Uterus (tissue), 4 donors: ENCODE measurements around the gene GSTA2. TPM values are rescaled to one million over a fixed set of nuclear protein-coding genes. Genes with fewer than 3 reads are reported as not detected.

Experiments
- DNase-seq, 2 donors: peaks; one replicate each; pipeline ENCODE4 v3.0.0-alpha.2; 2019 to 2020
- H3K27ac ChIP-seq, 2 donors: fragments of 200-600 bp; sonication (generic); 1 replicate in 1 of 2; 2 replicates in 1 of 2; pipeline ENCODE4 v1.5.1; 2016 to 2018
- H3K27me3 ChIP-seq, 2 donors: fragments of 200-600 bp; sonication (generic); one replicate each; pipeline ENCODE4 v1.5.1; 2018 to 2019; ENCODE audit warnings: control low read depth in 1 of 2
- H3K36me3 ChIP-seq, 2 donors: fragments of 200-600 bp; sonication (generic); one replicate each; pipeline ENCODE4 v1.5.1; 2019; ENCODE audit warnings: control low read depth in 1 of 2
- H3K4me1 ChIP-seq, 2 donors: fragments of 200-600 bp; sonication (generic); one replicate each; pipeline ENCODE4 v1.5.1; 2018 to 2019; ENCODE audit warnings: control low read depth in 1 of 2
- H3K4me3 ChIP-seq, 2 donors: fragments of 200-600 bp; sonication (generic); 1 replicate in 1 of 2; 2 replicates in 1 of 2; pipeline ENCODE4 v1.5.1; 2018 to 2019; ENCODE audit warnings: mild to moderate bottlenecking in 1 of 2
- H3K9me3 ChIP-seq, 2 donors: fragments of 200-600 bp; sonication (generic); one replicate each; pipeline ENCODE4 v1.5.1; 2019; ENCODE audit warnings: control low read depth in 1 of 2
- CTCF ChIP-seq, 4 experiments: fragments of 200-600 bp in 2 of 4; fragments of 450-650 bp in 2 of 4; sonication (generic) in 2 of 4; IDR thresholded peaks; one replicate each; pipeline ENCODE4 v1.5.1; 2016 to 2019; ENCODE audit warnings: antibody characterized with exemption in 4 of 4, mild to moderate bottlenecking in 2 of 4, moderate library complexity in 1 of 4
- POLR2A ChIP-seq, 2 donors: fragments of 450-650 bp; IDR thresholded peaks; one replicate each; pipeline ENCODE4 v1.6.1; 2016; ENCODE audit warnings: antibody characterized with exemption in 2 of 2, mild to moderate bottlenecking in 1 of 2, moderate library complexity in 1 of 2
- intact Hi-C: fragments of 100-400 bp; cut with DNase I; formaldehyde crosslinking; loops from one replicate; pipeline ENCODE4 v1.15.1; 2023; ENCODE audit warnings: low total_unique reads
- total RNA-seq, 4 donors: library from RNA; depleted of rRNA in 3 of 4; stranded (reverse); fragments of >200 nt in 3 of 4; gene quantifications; one replicate each; pipeline versions ENCODE4 v1.1.0 to v1.2.4, GENCODE V29; 2014 to 2023
- donor health status: DM: yes; HTN: yes; CAD: no.

GSTA2 gene
- total RNA-seq, 4 donors from 2014 or later: not detected

- no peak for TF ChIP-seq POLR2A (IDR thresholded peaks at IDR 0.05)
- no peak for TF ChIP-seq CTCF (IDR thresholded peaks at IDR 0.05)
These were observed 28.2 kb downstream of the GSTA2 start for GRCh38 chr6:52735071-52735470.

GRCh38 chr6:52734072-52734471 is 29.2 kb downstream of the GSTA2 start:
- H3K27me3 ChIP-seq: no peaks in the 10 kb centered on the region
- no peak overlapping the region for H3K27ac ChIP-seq
- H3K4me3 ChIP-seq: no peak overlapping the region
- DNase-seq: no peak
- H3K9me3 ChIP-seq: no peaks in the 10 kb centered on the region
- intact Hi-C loops: no loop called here
- TF ChIP-seq POLR2A (IDR thresholded peaks at IDR 0.05) (no peak), CTCF (IDR thresholded peaks at IDR 0.05) (no peak)
- H3K4me1 ChIP-seq: no peaks in the 10 kb centered on the region
- H3K36me3 ChIP-seq: no peaks in the 10 kb centered on the region

More at GRCh38 chr6:52735071-52735470, 28.2 kb downstream of the GSTA2 start:
- DNase-seq: no peak
- H3K4me3 ChIP-seq: no peak overlapping the region
- H3K27ac ChIP-seq: no peak overlapping the region
- no peaks in the 10 kb centered on the region for H3K27me3 ChIP-seq
- no peaks in the 10 kb centered on the region for H3K9me3 ChIP-seq
- intact Hi-C loops: no loop called here
- H3K36me3 ChIP-seq: no peaks in the 10 kb centered on the region
- no peaks in the 10 kb centered on the region for H3K4me1 ChIP-seq

GRCh38 chr6:52733172-52733571 is 30.1 kb downstream of the GSTA2 start:
- TF ChIP-seq POLR2A (IDR thresholded peaks at IDR 0.05) (no peak), CTCF (IDR thresholded peaks at IDR 0.05) (no peak)
- no peak overlapping the region for H3K4me3 ChIP-seq
- H3K4me1 ChIP-seq: no peaks in the 10 kb centered on the region
- no peak overlapping the region for H3K27ac ChIP-seq
- no peaks in the 10 kb centered on the region for H3K9me3 ChIP-seq
- H3K36me3 ChIP-seq: no peaks in the 10 kb centered on the region
- no peaks in the 10 kb centered on the region for H3K27me3 ChIP-seq
- DNase-seq: no peak
- intact Hi-C loops: no loop called here

- H3K27ac ChIP-seq: no peak overlapping the region
These were observed 31.6 kb downstream of the GSTA2 start for GRCh38 chr6:52731719-52732118.

GRCh38 chr6:52729576-52729975 is 33.7 kb downstream of the GSTA2 start:
- Histone ChIP-seq H3K4me3 (no peak overlapping the region), H3K27ac (no peak overlapping the region), H3K4me1 (no peaks in the 10 kb centered on the region), H3K36me3 (no peaks in the 10 kb centered on the region), H3K27me3 (no peaks in the 10 kb centered on the region), H3K9me3 (no peaks in the 10 kb centered on the region)
- no peak for DNase-seq
- intact Hi-C loops: no loop called here
- no peak for TF ChIP-seq POLR2A (IDR thresholded peaks at IDR 0.05)
- TF ChIP-seq CTCF (IDR thresholded peaks at IDR 0.05): no peak

More at GRCh38 chr6:52731719-52732118, 31.6 kb downstream of the GSTA2 start:
- intact Hi-C loops: no loop called here
- no peaks in the 10 kb centered on the region for H3K4me1 ChIP-seq
- H3K4me3 ChIP-seq: no peak overlapping the region
- no peaks in the 10 kb centered on the region for H3K27me3 ChIP-seq
- no peak for TF ChIP-seq POLR2A (IDR thresholded peaks at IDR 0.05)
- TF ChIP-seq CTCF (IDR thresholded peaks at IDR 0.05): no peak
- no peaks in the 10 kb centered on the region for H3K36me3 ChIP-seq
- H3K9me3 ChIP-seq: no peaks in the 10 kb centered on the region
- DNase-seq: no peak
